ENCODE data around the gene TBX1.
"Not testable (repeated sequence)": the region's sequence is repeated elsewhere in the genome, so short reads cannot be mapped to it uniquely, and the experiment has no call there.

The TBX1 gene

GRCh38 chr22:19783586-19784383 lies 23.2 kb downstream of the TBX1 start:
- DNase-seq (ENCODE audit: low read depth in 2 of 2), result no peak

GRCh38 chr22:19784384-19785175 lies 24.0 kb downstream of the TBX1 start:
- DNase-seq (ENCODE audit: low read depth in 2 of 2), result no peak

- DNase-seq (ENCODE audit: low read depth in 2 of 2), result no peak
These were observed 25.1 kb downstream of the TBX1 start for GRCh38 chr22:19785461-19786263.

DNA sequence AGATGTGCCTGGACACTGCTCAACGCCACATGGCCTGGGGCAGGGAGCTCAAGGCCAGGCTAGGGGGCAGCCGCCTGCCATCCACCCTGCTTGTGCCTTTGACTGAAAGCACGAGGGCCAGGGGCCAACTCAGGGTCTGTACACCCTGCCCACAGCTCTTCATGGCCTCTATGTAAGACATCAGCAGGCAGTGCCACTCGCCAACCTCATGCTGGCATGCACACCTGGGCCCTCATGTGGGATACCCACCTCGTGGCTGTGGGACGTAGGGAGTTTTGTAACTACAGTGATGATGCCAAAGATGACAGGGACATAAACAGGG lies 25.6 kb downstream of the TBX1 start:
- DNase-seq (ENCODE audit: low read depth in 2 of 2), result no peak

- DNase-seq (ENCODE audit: low read depth in 2 of 2), result no peak
These were observed 26.6 kb downstream of the TBX1 start for GRCh38 chr22:19786959-19787848.

DNA sequence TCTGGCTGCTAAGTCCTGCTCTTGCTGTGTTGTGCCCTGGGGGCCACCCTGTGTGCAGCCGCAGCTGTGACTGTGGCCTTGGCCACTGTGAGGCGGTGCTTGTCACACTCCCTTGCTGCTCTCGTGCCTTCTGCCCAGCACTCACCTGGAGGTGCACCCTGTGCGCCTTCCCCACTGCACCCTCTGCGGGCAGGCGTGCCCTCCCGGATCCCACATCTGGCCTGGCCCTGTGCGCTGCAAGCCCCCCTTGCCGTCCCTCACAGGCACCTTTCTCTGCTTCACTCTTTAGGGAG lies 27.2 kb downstream of the TBX1 start:
- no peak for DNase-seq (ENCODE audit: low read depth in 2 of 2)

DNA sequence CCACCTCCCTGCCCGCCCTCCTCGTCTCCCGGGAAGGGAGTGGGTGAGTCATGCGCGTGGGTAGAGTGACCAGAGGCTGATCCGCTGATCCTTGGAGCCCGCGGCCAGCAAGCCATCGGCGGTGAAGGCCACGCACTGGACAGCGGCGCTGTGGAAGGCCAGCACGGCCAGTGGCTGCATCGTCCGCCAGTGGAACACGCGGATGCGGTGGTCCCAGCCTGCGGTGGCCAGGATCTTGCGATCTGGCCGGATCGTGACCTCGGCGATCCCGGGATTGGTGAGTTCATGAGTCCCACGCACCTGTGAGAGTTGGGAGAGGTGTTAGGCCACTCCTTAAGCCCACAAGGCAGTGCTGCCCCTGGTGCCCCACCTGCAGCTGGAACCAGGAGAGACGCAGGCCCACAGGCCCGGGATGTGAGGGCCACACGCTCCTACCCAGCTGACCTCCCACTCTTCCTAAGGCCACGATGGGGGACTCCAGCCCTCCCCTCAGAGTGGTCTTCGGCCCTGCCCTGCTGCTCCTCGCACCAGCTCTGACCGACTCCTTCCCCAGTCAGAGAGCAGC lies 28.2 kb downstream of the TBX1 start:
- DNase-seq (ENCODE audit: low read depth in 2 of 2), result no peak

- no peak for DNase-seq (ENCODE audit: low read depth in 2 of 2)
These were observed 28.8 kb downstream of the TBX1 start for GRCh38 chr22:19789406-19789805.

DNA sequence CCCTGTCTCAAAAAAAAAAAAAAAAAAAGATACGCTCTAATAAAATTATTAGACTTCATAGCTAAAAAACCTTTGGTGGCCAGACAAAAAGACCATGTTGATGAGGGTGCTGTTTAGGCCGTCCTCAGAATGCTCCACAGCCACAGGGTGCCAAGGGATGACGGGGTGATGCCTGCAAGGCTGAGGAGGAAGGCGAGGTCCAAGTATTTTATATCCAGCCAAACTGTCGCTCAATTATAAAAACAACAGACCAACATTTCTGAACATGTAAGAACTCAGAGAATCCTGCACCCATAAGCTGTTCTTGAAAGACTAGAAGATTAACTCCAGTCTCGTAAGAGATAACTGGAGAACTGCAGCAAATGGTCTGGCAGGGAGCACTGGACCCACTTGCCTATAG lies 29.2 kb downstream of the TBX1 start:
- no peak for DNase-seq (ENCODE audit: low read depth in 2 of 2)

DNA sequence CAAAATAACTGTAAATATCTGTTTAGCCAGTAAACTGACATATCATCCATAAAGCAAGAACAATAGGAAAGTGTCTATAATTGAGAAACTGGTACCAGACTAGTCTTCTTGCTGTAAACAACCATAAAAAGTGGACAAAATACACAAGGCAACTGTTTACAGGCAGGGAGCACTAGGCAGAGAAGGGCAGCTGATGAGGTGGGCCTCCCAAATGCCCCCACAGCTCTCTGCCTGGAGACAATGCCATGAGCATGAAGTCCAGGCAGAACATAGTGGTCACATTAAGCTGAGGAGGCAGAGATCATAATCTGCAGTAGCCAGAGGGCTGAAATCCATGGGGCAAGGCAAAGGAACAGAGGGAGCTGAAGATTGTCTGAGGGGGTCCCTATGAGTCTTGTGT lies 30.7 kb downstream of the TBX1 start:
- DNase-seq (ENCODE audit: low read depth in 2 of 2), result no peak

GRCh38 chr22:19791894-19792293 lies 31.3 kb downstream of the TBX1 start:
- no peak for DNase-seq (ENCODE audit: low read depth in 2 of 2)

- DNase-seq (ENCODE audit: low read depth in 2 of 2), result not testable (repeated sequence)
These were observed 31.9 kb downstream of the TBX1 start for GRCh38 chr22:19792383-19792896.

DNA sequence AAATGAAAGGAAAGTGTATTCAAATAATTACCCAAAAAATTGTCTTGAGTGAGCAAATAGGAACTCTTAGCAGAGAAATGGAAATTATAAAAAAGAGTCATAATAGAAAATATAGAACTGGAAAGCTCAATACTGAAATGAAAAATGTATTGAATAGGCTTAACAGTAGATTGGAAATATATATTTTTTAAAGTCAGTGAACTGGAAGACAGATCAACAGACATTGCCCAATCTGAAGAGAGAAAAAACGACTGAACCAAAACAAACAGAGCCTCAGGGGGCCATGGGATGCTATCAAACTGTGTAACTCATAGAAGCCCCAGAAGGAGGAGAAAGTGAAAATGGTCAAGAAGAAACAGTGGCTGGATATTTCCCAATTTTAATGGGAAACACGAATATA lies 32.6 kb downstream of the TBX1 start:
- DNase-seq (ENCODE audit: low read depth in 2 of 2), result no peak

GRCh38 chr22:19793661-19794310 lies 33.2 kb downstream of the TBX1 start:
- DNase-seq (ENCODE audit: low read depth in 2 of 2), result no peak

DNA sequence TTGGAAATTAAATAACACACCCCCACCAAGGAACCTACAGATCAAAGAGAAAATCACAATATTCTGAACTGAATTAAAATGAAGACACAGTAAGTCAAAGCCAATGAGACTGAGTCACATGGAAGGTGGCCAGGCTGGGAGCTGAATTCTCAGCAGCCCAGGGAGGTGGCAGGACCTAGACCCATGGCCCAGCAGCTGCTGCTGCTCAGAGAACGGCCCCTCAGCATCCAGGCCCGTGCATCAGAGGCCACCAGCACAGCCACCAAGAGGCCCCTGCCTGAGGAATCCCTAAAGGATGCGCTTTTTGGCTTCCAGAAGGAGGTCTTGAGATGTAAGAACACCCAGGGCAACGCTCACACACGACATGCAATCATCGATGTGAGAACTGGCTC lies 35.0 kb downstream of the TBX1 start:
- no peak for DNase-seq (ENCODE audit: low read depth in 2 of 2)

- no peak for DNase-seq (ENCODE audit: low read depth in 2 of 2)
These were observed 35.6 kb downstream of the TBX1 start for GRCh38 chr22:19796160-19796559.

DNA sequence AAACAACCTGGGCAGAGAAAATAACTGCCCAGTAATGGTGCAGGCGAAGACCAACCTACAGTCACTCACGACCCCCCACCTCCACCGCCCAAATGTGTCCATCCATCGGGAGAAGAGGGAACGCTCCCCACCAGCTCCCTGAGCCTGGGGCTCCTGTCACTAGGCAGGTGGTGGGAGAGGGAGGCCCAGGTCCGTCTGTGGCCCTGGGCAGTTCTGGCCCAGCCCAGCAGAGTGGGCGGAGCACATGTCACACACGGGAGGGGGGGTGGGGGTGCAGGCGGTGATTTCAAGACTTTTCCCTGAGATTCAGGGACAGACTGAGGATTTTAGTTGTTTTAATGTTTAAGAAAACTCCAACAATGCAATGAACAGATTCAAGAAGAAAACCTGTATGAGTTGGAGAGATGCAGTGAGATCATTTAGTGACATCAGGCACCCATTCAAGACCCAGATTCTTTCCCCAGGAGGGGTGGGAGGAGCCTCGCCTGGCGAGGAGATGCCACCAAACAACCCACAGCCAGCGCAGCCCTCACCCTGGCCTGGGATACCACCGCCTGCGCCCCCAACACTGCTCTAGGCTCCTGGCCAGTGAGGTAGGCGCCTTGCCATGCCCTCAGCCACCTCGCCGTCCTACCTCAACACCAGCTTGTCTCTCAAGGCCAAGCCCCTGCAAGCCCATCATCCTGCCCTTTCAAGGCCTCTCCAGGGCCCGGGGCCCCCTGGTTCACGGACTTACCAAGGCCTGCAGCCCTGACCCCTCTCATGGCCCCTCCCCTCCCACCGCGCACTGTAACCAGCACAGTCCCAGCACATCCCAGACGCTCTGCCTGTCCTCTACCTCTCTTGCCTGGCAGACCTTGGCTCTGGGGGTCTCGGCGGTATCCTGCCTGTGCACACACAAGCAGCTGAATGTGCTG lies 36.8 kb downstream of the TBX1 start:
- no peak for DNase-seq (ENCODE audit: low read depth in 2 of 2)

DNA sequence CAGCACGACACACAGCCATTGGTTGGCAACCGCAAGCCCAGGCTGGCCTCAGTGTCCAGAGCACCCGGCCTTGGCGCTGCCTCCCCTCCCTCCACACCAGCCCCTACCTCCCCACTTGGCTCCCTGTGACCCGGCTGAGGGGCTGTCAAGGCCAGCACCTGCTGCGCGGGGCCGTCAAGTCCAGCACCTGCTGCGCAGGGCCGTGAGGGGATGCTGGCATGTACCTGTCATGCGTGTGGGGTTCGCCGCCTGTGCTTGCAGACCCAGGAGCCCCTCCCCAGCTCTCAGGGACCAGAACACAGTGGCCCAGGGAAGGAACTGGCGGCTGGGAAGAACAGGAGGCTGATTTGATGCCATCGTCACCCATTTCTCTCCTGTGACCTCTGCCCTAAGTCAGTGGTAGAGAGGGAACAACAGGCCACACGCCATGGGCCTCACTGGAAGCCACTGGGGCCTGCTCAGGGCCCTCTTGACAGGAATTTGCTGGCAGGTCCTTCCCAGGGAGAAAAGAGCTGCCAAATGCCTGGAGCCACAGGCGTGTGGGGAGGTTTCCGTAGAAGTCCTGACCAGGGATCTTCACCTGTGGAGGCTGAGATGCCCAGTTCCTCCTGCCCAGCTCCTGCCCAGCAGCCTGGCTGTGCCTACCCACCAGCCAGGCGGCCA lies 37.6 kb downstream of the TBX1 start:
- no peak for DNase-seq (ENCODE audit: low read depth in 2 of 2)

DNA sequence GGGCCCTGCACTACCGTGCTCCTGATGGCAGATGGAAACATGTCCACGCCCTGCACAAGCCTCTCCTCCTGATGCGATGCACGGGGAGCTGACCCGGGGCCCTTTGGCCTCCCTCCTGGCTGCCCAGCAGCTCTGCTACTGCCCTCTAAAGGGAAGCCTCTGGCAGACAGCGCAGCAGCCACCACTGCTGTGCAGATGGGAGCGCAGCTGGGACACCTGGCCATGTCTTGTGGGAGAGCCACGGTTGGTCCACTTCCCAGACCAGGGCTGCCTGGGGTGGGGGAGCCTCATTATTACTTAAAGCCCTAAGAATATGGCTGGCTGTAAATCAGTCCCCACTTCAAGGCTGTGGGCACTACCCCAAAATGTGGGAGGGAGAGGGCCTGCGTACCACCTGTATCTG lies 38.3 kb downstream of the TBX1 start:
- DNase-seq (ENCODE audit: low read depth in 2 of 2), result no peak
